ENCODE measurements around the gene AOC1. TPM values are rescaled to one million over a fixed set of nuclear protein-coding genes. Genes with fewer than 3 reads are reported as not detected.
A peak's percentile ranks its signal among the peaks of the same experiment; 100 is the strongest.

Gene AOC1, protein sequence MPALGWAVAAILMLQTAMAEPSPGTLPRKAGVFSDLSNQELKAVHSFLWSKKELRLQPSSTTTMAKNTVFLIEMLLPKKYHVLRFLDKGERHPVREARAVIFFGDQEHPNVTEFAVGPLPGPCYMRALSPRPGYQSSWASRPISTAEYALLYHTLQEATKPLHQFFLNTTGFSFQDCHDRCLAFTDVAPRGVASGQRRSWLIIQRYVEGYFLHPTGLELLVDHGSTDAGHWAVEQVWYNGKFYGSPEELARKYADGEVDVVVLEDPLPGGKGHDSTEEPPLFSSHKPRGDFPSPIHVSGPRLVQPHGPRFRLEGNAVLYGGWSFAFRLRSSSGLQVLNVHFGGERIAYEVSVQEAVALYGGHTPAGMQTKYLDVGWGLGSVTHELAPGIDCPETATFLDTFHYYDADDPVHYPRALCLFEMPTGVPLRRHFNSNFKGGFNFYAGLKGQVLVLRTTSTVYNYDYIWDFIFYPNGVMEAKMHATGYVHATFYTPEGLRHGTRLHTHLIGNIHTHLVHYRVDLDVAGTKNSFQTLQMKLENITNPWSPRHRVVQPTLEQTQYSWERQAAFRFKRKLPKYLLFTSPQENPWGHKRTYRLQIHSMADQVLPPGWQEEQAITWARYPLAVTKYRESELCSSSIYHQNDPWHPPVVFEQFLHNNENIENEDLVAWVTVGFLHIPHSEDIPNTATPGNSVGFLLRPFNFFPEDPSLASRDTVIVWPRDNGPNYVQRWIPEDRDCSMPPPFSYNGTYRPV
- total RNA-seq = under 1 TPM in 2 of 4 donors, not detected in 2; 0.69 TPM

DNA sequence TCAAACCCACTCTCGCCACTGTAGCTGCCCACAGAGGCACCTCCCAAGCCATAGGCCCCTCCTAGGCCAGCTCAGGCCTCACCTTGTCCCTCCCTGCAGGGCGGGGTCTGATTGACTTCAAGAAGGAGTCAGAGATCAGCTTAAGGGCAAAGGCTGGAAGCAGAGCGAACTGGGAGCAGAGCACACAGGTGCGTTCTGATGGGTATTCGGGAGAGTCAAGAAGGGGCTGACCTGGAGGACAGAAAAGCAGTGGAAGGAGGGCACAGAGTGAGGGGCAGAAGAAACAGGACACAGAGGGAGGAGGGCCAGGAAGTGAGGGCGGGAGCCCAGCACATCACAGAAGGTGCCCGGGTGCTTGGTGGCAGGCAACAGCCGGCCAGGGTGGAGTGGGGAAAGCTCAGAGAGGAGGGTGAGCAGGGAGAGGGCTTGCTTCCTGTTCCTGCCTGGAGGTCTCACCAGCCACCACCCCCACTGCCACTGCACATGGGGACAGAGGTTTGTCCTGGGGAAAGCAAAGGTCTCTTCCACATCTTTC, at the start of gene AOC1:
Gene AOC1 (plus strand): TSS at position 147 of the 535 bp plus-strand sequence. CDS start 3,954 bp downstream, outside the sequence.
- Histone ChIP-seq H3K27ac (no peak within 1 kb of the TSS), H3K4me3 (no peak within 1 kb of the TSS), H3K36me3 (no peaks in the 10 kb centered on the region), H3K27me3 (peaks cover 53% of the 10 kb centered on the region), H3K4me1 (no peaks in the 10 kb centered on the region), H3K9me3 (no peaks in the 10 kb centered on the region)
- whole genome bisulfite sequencing, 2 donors (ENCODE audit: low coverage in 1 of 2) = 41 to 80% methylated on average over 1 to 4 of the region's 8 CpGs
- no peak for TF ChIP-seq EP300 (IDR thresholded peaks at IDR 0.05)
- TF ChIP-seq POLR2AphosphoS5 (IDR thresholded peaks at IDR 0.05) = no peak
- TF ChIP-seq, protein P1, sequence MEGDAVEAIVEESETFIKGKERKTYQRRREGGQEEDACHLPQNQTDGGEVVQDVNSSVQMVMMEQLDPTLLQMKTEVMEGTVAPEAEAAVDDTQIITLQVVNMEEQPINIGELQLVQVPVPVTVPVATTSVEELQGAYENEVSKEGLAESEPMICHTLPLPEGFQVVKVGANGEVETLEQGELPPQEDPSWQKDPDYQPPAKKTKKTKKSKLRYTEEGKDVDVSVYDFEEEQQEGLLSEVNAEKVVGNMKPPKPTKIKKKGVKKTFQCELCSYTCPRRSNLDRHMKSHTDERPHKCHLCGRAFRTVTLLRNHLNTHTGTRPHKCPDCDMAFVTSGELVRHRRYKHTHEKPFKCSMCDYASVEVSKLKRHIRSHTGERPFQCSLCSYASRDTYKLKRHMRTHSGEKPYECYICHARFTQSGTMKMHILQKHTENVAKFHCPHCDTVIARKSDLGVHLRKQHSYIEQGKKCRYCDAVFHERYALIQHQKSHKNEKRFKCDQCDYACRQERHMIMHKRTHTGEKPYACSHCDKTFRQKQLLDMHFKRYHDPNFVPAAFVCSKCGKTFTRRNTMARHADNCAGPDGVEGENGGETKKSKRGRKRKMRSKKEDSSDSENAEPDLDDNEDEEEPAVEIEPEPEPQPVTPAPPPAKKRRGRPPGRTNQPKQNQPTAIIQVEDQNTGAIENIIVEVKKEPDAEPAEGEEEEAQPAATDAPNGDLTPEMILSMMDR (IDR thresholded peaks at IDR 0.05) = no peak
- TF ChIP-seq POLR2A (IDR thresholded peaks at IDR 0.05) = no peak
- peak; percentile 30 for ATAC-seq

DNA sequence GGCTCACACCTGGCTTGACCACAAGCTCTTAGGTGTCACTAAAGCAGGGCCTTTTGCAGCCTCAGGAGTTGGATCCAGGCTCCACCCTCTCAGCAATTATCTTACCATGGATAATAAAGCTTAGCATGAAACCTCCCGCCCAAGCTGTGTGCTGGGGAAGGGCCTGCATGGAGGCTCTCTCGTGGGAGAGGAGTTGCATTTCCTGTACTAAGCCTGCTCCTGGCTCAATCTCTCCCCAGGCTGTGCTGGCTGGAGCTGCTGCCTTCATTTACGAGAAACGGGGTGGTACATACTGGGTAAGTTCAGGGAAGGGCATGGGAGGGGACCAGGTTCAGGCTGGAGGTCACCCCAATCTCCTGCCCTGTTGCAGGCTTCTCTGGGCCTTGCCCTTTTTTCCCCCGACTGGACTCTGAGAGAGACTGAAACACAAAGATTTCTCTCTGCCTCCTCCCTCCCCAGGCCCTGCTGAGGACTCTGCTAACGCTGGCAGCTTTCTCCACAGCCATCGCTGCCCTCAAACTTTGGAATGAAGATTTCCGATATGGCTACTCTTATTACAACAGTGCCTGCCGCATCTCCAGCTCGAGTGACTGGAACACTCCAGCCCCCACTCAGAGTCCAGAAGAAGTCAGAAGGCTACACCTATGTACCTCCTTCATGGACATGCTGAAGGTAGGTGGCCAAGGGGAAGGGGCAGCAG, 49.0 kb upstream of the AOC1 start:
- Histone ChIP-seq H3K27me3 (peaks cover 74% of the 10 kb centered on the region), H3K27ac (peak overlapping the region in 1 of 4 donors; percentile 4), H3K4me1 (peaks cover 0 to 23% (median 0%) of the 10 kb centered on the region in 3 donors), H3K4me3 (no peak overlapping the region), H3K9me3 (peaks cover 0 to 24% (median 0%) of the 10 kb centered on the region in 3 donors), H3K36me3 (peaks cover 0 to 31% of the 10 kb centered on the region in 2 donors)
- 50 to 68% methylated on average over 5 to 7 of the region's 10 CpGs for WGBS, 2 donors (ENCODE audit: low coverage in 1 of 2)
- ATAC-seq = no peak
- TF ChIP-seq POLR2AphosphoS5 (IDR thresholded peaks at IDR 0.05) (no peak), POLR2A (IDR thresholded peaks at IDR 0.05) (no peak)
- TF ChIP-seq, protein P1 (IDR thresholded peaks at IDR 0.05) = no peak

DNA sequence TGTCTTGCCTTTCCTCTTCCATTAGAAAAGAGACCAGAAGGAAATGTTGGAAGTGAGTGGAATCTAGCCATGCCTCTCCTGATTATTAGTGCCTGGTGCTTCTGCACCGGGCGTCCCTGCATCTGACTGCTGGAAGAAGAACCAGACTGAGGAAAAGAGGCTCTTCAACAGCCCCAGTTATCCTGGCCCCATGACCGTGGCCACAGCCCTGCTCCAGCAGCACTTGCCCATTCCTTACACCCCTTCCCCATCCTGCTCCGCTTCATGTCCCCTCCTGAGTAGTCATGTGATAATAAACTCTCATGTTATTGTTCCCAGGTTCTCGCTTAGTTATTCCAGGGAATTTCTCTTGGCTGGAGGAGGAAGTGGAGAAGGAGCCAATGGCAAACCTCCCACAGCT, 47.5 kb upstream of the AOC1 start:
- WGBS, 2 donors (ENCODE audit: low coverage in 1 of 2) = 75 to 79% methylated on average over 4 to 5 of the region's 5 CpGs
- peaks cover 61% of the 10 kb centered on the region for H3K27me3 ChIP-seq
- H3K4me1 ChIP-seq = peaks cover 0 to 20% (median 0%) of the 10 kb centered on the region in 3 donors
- no peak for ATAC-seq
- H3K36me3 ChIP-seq = peaks cover 0 to 31% of the 10 kb centered on the region in 2 donors
- no peak overlapping the region for H3K4me3 ChIP-seq
- no peak overlapping the region for H3K27ac ChIP-seq
- H3K9me3 ChIP-seq = peaks cover 0 to 24% (median 0%) of the 10 kb centered on the region in 3 donors
- TF ChIP-seq POLR2AphosphoS5 (IDR thresholded peaks at IDR 0.05) = no peak

DNA sequence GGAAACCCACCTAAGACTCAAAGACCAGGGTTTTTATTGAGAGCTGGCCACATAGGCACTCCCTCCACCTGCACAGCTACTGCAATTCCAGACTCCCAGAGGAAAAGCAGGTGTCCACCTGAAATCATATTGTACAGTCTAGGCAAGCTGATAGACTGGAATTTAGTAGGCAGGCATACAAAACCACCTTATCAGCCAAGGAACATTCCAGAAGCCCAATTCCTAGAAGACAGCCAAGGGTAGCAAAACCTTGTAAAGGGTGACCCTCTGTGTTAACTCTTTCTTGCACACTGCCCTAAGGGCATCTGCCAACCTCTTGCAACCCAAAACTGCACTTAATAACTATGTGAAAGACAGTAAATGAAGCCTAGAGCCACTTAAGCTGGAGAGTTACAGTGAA, 46.5 kb upstream of the AOC1 start:
- Histone ChIP-seq H3K36me3 (peaks cover 0 to 31% of the 10 kb centered on the region in 2 donors), H3K27me3 (peaks cover 51% of the 10 kb centered on the region), H3K9me3 (peaks cover 0 to 24% (median 0%) of the 10 kb centered on the region in 3 donors), H3K4me3 (no peak overlapping the region), H3K27ac (no peak overlapping the region), H3K4me1 (peaks cover 0 to 9% (median 0%) of the 10 kb centered on the region in 3 donors)
- ATAC-seq = no peak
- TF ChIP-seq EP300 (IDR thresholded peaks at IDR 0.05) (no peak), POLR2AphosphoS5 (IDR thresholded peaks at IDR 0.05) (no peak), POLR2A (IDR thresholded peaks at IDR 0.05) (no peak)
- TF ChIP-seq, protein P1 (IDR thresholded peaks at IDR 0.05) = no peak

DNA sequence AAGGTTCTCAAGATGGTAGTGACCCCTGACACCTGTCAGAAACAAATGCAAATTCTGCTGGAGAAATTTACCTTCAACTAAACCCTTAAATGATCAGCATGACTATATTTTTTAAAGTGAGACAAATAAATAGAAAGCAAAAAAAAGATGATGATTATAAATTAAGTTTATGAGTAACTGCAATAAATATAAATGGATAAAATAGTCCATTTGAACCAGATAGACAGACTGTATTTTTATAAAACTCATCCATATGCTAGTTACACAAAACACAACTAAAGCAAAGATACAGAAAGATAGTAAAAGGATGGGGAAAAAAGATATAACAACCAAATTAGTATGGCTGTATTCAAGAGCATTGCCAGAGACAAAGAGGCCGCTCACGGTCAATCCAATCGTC, 45.9 kb upstream of the AOC1 start:
- peaks cover 0 to 24% (median 0%) of the 10 kb centered on the region in 3 donors for H3K9me3 ChIP-seq
- H3K4me1 ChIP-seq = peaks cover 0 to 3% (median 0%) of the 10 kb centered on the region in 3 donors
- no peak overlapping the region for H3K4me3 ChIP-seq
- no peak overlapping the region for H3K27ac ChIP-seq
- no peak for ATAC-seq
- peaks cover 0 to 31% of the 10 kb centered on the region in 2 donors for H3K36me3 ChIP-seq
- WGBS, 2 donors (ENCODE audit: low coverage in 1 of 2) = 97 to 98% methylated on average over 3 of the region's 3 CpGs
- H3K27me3 ChIP-seq = peaks cover 45% of the 10 kb centered on the region
- TF ChIP-seq POLR2A (IDR thresholded peaks at IDR 0.05) (no peak), EP300 (IDR thresholded peaks at IDR 0.05) (no peak), POLR2AphosphoS5 (IDR thresholded peaks at IDR 0.05) (no peak)
- TF ChIP-seq, protein P1 (IDR thresholded peaks at IDR 0.05) = no peak

Measured in gastroesophageal sphincter (tissue), 4 donors.